Stimulated activated CD8-positive, alpha-beta memory T cell treated with anti-CD3 and anti-CD28 coated beads, Interleukin-4, amount 100 ng/mL, for 48 hours (primary cell): ENCODE results near the gene NEDD4L.

ENCODE experiments used
- DNase-seq: peaks from one replicate; pipeline ENCODE4 v3.0.0-alpha.2; 2020

Gene NEDD4L

DNA sequence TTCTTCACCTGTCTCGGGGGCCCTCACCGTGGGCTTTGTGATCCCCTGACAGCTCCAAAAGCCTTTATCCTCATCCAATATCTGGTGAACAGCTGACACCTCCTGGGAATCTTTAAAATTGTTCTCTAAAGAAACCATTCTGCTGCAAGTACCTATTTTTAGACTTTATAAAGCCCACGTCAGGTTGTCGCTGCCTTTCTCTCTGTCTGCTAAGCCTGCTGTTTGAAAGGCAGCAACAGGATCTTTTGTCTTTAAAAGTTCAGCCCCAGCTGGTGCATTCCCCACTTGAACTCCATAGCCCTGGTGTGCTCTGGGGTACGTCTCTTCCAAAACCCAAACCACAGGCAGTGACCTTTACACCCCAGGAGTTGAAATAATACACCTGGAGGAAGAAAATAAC, 145.0 kb downstream of the NEDD4L start:
- no peak for DNase-seq

DNA sequence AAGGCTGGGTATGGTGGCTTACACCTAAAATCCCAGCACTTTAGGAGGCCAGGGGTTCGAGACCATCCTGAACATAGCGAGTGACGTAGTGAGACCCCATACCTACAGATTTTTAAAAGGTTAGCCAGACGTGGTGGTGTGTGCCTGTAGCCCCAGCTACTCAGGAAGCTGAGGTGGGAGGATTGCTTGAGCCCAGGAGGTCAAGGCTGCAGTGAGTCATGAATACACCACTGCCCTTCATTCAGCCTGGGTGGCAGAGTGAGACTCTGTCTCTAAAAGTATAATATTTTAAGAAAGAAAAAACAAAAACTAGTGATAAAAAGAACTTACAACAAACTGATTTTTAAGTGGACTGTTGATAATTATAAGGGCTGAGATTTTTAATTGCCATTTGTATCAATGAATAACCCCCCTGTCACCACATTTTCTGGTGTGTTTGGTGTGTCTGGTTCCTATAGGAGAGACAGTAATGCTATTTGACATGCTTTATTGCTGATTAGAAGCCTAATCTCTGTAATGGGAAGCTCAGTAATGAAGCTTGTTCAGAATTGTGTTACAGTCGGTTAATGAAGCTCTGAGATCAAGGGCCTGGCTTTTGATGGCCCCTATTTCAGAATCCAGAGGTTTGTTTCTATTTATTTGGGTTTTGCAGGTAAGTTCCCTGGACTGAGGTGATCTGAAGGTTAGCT, 147.0 kb downstream of the NEDD4L start:
- no peak for DNase-seq

DNA sequence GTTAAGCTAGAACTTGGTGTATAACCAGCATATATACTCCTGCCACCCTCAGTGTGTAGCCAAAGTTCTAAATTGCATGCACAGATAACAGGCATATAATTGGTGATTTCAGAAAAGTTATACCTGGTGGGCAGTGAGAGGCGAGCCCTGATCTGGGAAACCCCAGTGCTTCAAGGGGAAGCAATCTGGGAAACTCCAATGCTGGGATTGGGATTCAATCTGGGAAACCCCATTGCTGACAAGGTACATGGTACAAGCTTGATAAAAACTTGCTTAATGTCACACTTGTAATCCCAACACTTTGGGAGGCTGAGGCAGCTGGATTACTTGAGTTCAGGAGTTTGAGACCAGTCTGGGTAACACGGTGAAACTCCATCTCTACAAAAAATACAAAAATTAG, 147.6 kb downstream of the NEDD4L start:
- DNase-seq = no peak

DNA sequence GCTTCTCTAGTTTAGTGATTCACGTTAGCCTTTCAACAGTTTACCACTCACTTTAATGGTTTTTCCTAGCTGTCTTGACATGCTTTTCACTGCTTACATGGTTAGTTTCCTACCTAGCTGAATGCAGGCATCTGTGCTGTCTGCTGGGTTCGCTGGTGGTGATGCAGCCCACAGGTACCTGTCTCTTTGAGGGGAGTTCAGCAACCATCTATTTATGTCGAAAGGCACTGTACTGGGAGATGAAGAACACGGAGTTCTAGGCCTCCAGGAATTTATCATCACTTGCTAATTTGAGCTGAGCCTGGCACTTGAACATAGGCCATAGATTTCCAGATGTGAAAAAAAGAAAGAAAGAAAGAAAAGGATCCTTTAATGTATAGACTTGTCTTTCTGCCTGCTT, 148.5 kb downstream of the NEDD4L start:
- DNase-seq = no peak

DNA sequence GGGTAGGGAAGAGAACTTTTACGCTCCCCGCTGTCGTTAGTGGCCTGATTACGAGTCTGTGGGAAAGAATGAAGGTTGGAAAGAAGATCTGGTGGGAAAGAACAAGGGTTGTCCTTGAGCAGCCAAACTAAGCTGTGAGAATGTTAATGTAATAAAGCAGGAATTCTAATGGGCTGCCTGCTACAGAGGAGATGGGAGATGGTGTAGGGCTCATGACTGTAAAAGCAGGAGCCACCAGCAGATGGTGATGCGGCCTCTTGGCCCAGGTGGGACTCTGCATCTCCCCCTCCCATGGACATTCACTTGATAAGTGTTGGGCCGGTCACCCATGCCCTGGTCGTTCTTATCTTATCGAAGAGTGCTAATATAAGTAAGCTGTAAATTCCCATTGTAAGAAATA, 150.0 kb downstream of the NEDD4L start:
- DNase-seq = no peak

DNA sequence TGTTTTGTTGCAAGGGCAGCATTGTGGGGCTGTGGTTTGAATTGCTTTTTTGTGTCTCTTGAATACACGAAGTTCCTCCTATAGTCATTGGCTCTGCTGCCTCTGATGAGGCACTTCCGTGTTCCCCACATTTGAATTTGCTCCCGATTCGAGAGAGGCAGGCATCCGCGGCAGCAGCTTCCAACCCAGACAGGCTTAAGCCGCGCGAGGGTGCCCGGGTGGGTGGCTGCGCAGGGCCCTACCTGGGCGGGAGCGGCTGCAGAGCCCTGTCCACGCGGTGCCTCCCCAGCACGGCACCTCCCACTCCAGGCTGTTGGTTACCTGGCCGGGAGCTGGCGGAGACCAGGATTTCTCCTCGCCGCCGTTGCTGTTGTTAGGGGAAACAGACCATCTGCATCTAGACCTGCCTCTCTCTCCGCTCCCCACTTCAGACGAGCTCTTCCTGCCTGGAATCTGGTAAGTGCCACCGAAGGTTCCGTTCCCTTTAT, 151.3 kb downstream of the NEDD4L start:
- DNase-seq = peak; percentile 34

DNA sequence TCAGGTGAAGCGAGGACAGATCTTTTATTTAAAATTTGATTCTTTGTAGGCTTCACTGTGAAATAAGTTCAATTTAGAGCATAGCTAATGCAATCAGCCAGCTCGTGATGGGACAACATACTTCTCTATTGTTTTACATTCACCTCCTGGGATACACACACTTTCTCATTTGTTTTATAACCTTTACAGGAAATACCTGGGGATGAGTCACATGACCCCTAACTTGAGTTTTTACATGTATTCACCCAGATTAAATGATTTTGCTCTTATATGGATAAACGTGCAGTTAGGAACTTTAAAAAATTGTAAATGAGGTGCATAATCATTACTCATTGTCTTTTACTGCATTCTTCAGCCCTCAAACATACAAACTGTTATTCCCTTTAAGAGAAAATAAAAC, 152.1 kb downstream of the NEDD4L start:
- DNase-seq = no peak

DNA sequence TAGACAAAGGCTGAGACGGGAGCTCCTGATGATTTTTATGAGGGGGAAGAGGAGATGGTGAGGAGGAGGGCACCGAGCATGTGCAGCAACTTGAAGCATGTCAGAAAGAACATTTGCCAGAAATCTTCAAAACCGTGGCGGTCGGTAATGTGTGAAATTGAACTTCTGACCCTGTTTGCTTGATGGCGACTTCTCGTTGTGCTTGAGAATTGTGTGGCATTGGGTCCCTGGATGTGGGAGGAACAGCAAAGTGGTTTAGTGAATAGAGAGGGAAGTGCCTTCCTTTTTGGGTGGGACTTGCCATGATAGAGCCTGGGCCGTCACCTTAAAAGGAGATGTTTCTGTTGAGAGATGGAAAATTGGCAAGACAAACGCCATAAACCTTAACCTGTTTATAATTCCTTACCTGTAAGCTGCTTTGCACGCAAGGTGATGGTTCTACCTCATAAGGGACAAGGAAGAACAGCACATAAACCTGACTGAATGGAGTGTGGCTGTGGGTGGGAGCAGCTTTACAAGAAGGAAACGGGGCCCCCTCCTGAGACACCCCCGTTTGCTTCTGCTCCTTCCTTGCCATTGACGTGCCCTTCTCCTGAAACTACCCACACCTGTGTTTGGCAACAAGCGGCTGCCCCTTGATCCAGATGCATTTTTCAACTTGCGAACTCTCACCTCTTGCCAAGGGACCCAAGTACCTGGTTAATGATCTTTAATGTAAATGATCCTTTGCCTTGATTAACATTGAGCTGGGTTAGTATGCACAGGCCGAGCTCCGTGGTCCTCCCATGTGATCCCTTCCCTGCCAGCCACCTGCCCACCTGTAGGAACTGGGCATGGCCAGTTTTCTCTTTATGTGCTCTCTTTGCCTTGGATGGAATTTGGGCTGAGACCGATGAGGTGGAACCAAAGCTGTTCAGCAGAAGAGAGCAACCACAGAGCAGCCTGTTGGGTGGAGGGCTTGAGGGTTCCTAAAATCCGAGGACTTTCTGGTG, 153.2 kb downstream of the NEDD4L start:
- DNase-seq = no peak

DNA sequence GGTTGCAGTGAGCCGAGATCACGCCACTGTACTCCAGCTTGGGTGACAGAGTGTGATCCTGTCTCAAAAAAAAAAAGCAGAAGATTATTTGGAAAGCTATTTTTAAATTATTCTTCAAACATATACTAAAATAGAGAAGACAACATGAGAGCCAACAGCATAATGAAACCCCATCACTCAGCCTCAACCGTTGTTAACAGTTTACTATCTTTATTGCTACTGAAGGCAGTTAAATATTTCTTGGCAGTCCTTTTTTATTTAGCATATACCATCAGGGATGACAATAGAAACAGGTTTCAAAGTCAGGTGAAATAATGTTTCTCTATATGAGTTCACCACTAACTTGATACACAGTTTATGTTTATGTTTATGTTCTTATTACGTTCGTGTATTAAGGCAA, 157.2 kb downstream of the NEDD4L start:
- DNase-seq = no peak

DNA sequence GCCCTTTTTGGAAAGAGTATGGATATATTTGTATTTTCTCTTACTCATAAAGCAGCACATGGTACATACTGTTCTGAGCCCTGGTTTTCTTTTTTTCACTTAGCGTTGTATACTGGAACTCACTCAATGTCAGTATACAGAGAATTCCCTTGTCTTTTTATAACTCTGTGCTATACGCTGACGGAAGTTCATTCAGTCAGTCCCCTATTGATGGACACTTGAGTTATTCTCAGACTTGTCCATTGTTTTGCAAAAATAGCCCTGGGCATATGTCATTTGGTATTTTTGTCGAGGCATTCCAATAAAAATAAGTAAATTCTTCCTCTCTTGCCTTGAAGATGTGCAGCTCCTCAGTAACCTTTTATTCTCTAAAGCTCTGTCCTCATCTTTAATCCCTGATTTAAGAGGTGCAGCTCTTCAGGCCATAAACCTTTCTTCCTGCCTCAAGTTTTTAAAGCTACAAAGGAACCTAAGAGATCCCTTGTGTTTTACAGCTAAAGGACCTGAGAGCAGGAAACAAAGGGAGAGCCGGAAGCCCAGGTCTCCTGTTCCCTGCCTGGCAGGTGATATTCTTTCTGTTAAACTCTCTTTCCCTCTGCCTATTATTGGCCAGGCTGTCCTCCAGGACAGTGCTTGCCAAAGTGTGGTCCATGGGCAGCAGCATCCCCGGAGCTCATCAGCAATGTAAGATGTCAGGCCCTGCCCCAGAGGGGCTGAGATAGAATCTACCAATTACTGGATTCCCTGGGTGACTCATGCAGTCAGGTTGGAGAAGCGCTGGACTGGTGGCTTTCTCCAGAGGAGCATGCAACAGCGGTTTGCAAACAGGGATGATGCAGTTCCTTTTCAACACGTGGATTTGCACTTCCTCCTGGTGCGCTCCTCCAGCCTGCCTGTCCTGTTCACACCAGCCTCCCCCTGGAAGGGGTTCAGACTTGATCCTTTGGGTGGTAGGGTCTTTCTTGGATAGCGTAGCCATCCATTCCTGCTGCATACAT, 158.0 kb downstream of the NEDD4L start:
- no peak for DNase-seq

DNA sequence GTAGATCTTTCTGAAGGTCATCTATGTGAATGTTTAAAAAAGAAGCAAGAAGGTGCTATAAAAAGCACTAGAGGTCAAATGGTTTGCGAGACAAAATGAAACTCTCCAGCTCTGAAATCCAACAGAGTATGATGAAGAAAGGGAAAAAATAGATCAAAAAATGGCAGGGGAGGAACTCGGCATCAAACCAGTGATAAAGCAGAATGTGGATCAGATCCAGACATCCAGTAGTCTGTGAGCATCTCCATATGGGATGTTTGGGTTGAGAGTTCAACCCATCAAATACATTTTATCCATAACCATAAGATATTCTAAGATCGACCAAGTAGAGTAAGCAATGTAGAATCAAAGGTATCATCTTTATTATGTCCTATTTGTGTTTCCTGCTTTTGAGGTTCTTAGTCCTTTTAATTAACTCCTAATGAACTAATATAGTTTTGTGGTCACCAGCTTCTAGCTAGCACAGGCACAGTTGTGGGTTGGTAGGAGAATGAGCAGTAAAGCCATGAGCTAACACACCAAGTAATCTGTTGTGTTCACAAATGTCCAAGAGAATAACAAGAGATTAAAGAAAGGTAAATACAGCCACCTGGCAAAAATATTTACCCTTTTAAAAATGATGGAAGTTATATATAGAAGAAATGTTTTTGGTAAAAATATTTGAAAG, 160.9 kb downstream of the NEDD4L start:
- DNase-seq = no peak

DNA sequence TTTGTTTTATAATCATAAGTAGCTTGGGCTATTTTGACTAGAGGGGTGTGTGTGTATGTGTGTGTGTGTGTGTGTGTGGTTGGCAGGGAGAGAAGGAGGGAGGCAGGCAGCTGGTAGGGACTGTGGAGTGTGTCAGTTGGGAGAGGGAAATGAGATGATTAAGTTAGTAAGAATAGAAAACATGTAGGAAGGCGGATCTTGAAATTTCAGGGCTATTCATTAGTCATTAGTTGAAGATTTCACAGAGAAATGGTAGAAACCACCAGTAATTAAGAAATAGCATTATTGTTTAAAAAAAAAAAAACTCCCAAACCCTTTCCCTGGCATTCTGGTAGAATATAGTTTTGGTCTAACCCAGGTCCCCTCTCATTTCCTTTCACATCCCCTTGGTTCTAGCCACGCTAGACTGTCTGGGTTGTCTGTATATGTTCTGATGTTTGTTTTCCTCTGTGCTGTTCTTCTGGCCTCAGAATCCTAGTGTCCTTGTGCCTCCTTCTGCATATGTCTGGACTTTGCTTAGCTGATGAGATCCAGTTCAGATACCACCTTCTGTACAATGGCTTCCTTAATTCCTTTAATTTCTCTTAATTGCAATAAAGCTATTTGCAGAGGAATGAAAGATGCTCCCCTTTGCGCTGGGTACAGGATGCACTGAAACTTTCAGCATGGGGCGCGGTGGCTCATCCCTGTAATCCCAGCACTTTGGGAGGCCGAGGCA, 161.6 kb downstream of the NEDD4L start:
- no peak for DNase-seq

DNA sequence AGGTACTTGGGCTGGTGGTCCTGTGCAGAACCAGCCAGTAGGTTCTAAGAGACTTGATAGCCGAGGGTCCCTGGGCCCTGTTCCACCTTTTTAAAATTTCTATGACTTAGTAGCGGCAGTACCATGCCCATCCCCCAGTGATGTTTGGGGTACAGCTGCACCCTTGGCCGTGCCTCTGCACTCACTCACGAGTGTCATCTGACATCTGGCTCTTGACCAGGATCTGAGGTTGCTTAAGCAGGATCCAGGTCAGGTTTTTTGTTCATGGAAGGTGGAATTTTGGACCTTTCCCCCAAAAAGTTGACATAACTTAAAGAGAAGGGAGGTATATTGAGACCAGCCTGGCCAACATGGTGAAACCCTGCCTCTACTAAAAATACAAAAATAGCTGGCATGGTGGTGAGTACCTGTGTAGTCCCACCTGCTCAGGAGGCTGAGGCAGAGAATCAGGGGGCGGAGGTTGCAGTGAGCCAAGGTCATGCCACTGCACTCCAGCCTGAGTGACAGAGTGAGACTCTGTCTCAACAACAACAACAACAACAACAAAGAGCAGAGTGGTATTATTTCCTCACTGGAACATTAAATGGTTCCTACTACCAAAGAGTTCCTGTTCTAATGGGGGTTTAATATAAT, 163.6 kb downstream of the NEDD4L start:
- DNase-seq = no peak

DNA sequence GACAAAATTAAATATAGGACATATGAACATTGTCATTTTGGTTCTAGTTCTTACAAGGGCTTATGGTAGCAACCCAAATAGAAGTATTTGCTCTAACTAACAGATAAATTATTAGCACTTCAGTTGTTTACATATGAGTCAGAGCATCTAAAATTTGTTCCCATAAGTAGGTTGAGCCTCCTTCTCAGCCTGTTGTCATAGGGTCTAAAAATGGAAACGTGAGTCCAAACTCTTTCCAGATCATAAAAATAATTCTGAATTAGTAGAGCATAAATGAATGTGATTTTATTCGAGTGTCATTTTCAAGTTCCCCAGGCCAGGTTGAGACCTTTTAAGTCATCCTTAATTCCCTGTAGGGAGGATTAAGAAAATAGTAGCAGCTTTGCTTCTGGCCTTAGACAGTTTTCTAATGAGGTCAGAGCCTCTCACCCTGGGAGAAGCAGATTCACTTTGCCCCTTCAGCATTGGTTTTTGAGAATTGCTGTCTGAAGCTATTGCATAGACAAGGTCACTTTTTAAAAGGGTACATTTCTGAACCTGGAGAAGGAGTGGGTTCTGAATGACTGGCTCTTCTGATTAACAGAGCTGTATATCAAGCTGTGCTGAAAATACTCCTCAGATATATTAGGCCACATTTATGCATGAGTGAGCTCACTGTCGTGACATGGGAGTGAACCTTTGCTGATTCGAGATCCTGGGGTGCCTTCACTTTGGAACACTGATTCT, 164.3 kb downstream of the NEDD4L start:
- DNase-seq = no peak

DNA sequence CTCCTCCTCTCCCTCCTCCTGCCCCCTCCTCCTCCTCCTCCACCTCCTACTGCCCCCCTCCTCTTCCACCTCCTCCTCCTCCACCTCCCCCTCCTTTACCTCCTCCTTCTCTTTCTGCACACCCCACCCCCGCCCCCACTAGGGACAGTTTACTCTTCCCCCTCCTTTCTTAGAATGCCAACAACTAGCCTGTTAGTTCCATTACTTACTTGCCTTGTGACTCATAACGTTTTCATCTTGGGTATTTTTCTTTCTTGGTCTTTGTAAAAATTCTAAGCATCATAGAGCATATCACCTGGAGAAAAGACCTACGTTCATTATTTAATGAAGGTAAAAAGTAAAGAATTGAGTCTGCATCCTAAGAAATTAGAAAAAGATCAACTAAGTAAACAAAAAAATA, 165.3 kb downstream of the NEDD4L start:
- DNase-seq = no peak

DNA sequence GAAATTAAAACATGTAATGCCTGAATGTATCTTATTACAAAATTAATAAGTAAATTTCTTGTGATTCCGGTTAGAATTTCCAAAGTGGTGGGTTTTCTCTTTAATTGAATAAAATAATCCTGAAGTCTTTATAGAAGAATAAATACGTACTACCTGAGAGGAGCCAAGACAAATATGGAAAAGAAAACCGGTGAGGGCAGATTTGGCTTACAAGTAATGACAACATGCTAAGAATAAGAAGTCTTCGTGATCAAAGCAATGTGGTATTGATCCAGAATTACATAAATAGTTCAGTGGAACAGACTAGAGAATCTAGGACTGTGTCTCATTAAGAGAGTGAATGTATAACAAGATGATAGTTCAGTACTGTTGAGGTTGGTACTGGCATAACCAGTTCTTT, 167.5 kb downstream of the NEDD4L start:
- no peak for DNase-seq

DNA sequence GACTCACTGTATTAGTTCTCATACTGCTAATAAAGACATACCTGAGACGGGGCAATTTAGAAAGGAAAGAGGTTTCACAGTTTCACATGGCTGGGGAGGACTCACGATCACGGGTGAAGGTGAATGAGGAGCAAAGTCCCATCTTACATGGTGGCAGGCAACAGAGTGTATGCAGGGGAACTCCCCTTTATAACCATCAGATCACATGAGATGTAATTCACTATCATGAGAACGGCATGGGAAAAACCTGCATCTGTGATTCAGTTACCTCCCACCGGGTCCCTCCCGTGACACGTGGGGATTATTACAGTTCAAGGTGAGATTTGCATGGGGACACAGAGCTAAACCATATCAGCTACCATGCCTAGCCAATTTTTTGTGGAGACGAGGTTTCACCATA, 168.2 kb downstream of the NEDD4L start:
- no peak for DNase-seq

DNA sequence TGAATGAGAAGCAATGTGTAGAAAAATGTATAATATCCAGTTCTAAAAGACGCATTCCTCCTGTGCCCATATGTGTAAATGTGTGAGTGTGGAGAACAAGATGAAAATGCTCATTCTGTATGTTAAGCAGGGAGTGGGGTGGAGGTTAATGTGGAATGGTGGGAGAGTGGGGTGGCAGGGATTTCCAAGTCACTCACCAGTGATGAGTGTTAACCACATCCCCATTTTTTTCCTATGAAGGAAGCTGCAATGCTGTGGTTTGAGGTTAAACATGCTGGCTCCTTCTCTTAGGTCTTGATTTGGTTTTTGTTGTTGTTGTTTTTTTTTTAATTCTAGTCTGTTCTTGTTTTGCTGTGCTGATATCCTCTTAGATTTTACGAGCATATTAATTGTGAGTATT, 169.4 kb downstream of the NEDD4L start:
- no peak for DNase-seq

DNA sequence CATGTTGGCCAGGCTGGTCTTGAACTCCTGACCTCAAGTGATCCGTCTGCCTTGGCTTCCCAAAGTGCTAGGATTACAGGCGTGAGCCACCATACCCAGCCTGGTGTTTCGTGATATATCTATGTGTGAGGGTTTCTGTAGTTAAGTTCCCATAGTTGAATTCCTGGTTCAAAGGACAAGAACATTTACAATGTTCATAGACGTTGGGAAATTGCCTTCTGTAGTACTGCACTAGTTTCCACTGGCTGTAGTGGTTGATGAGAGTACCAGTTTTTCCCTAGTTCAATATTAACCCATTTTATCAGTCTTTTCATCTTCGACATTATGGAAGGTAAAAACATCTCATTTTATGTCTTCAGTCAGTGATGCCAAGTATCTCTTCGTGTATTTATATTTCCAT, 171.0 kb downstream of the NEDD4L start:
- DNase-seq = no peak

DNA sequence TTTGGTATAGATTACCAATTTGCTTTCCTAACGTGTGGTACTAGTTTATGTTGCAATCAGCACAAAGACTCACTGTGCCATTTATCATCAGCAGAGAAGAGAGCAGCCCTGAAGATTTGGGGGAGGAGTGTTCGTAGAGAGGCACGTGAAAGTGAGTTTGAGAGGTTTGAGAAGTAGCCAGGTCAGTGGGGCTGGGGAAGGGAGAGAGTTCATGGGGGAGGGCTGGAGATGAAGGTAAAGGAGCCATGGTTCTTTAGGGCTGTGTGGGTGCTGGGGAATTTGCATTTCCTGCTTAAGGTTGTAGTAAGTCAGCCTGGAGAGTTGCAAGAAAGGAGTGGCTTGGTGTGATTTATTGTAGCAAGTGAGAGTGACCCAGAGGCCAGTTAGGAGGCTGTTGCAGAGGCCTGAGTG, 172.1 kb downstream of the NEDD4L start:
- DNase-seq = no peak
